ENCODE results near the gene MCTP1.

Gene MCTP1

DNA sequence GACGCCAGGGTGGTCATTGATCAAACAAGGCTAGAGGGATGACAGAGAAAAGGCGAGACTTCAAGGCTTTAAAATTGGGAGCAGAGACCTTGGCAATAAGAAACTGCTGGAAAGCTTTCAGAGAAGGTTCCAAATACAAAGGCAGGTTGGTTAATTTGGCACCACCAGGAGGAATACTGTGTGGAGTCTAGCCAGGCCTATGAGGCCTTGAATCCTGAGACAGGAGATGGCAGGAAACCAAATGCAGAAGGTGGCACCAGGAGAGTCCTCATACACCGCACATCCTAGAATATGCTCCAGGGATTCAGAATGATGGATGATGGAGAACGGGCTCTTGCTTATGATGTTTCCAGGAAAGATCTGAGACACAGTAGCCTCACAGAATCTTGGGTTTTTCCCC is 90.0 kb downstream of the MCTP1 start:
- DNase-seq = no peak
- no peaks in the 10 kb centered on the region for H3K9me3 ChIP-seq (replicated peaks; ENCODE audit: insufficient read depth, low read length)
- H3K4me1 ChIP-seq (ENCODE audit: low read length) = no peaks in the 10 kb centered on the region

DNA sequence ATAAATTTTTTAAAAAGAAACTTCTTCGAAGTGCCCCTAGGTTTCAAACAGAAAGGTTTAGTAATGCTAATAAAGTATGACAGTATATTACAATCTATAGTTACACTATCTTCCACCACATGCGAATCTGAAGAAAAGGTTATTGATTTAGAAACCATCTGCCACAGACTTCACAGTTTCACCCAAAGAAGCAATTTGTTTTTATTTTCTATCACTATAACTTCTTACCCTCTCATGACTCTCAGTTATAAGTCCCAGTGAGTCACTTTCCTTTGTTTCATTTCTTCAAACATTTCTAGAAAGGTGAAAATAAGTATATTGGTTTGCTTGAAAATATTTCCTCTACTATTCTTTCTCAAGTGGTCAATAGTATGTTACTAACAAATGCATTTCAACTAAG is 93.6 kb downstream of the MCTP1 start:
- no peak for DNase-seq
- Histone ChIP-seq H3K9me2 (replicated peaks; ENCODE audit: insufficient read depth, low read length) (no peaks in the 10 kb centered on the region), H3K4me2 (ENCODE audit: low read depth, low read length) (no peak overlapping the region), H3K79me2 (ENCODE audit: low read length) (no peaks in the 10 kb centered on the region), H4K20me1 (ENCODE audit: insufficient read depth, low read length) (no peaks in the 10 kb centered on the region), H3F3A (ENCODE audit: insufficient read depth, low read length) (no peaks in the 10 kb centered on the region), H3K9me3 (replicated peaks; ENCODE audit: insufficient read depth, low read length) (no peaks in the 10 kb centered on the region), H3K36me3 (replicated peaks; ENCODE audit: insufficient read depth, low read length) (no peaks in the 10 kb centered on the region), H3K4me1 (ENCODE audit: low read length) (no peaks in the 10 kb centered on the region), H2AFZ (ENCODE audit: low read length) (no peak overlapping the region), H3K4me3 (ENCODE audit: low read length) (no peak overlapping the region), H3K9ac (ENCODE audit: low read length) (no peak overlapping the region), H3K27me3 (replicated peaks; ENCODE audit: insufficient read depth, low read length) (no peaks in the 10 kb centered on the region), H3K27ac (ENCODE audit: low read length) (no peak overlapping the region)
- no peak for TF ChIP-seq EZH2phosphoT487 (IDR thresholded peaks at IDR 0.05; ENCODE audit: low read length)
- TF ChIP-seq, protein P1, sequence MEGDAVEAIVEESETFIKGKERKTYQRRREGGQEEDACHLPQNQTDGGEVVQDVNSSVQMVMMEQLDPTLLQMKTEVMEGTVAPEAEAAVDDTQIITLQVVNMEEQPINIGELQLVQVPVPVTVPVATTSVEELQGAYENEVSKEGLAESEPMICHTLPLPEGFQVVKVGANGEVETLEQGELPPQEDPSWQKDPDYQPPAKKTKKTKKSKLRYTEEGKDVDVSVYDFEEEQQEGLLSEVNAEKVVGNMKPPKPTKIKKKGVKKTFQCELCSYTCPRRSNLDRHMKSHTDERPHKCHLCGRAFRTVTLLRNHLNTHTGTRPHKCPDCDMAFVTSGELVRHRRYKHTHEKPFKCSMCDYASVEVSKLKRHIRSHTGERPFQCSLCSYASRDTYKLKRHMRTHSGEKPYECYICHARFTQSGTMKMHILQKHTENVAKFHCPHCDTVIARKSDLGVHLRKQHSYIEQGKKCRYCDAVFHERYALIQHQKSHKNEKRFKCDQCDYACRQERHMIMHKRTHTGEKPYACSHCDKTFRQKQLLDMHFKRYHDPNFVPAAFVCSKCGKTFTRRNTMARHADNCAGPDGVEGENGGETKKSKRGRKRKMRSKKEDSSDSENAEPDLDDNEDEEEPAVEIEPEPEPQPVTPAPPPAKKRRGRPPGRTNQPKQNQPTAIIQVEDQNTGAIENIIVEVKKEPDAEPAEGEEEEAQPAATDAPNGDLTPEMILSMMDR (IDR thresholded peaks at IDR 0.05; ENCODE audit: low read length) = no peak
- TF ChIP-seq EZH2 (optimal IDR thresholded peaks at IDR 0.05; ENCODE audit: low read depth, low read length) = no peak

More for the DNA sequence above, 90.0 kb downstream of the MCTP1 start:
- H3K27ac ChIP-seq (ENCODE audit: low read length) = no peak overlapping the region
- H4K20me1 ChIP-seq (ENCODE audit: insufficient read depth, low read length) = no peaks in the 10 kb centered on the region
- H2AFZ ChIP-seq (ENCODE audit: low read length) = no peak overlapping the region
- H3K36me3 ChIP-seq (replicated peaks; ENCODE audit: insufficient read depth, low read length) = no peaks in the 10 kb centered on the region
- H3K9me2 ChIP-seq (replicated peaks; ENCODE audit: insufficient read depth, low read length) = no peaks in the 10 kb centered on the region
- H3K79me2 ChIP-seq (ENCODE audit: low read length) = no peaks in the 10 kb centered on the region
- H3K9ac ChIP-seq (ENCODE audit: low read length) = no peak overlapping the region
- no peak for TF ChIP-seq EZH2phosphoT487 (IDR thresholded peaks at IDR 0.05; ENCODE audit: low read length)
- TF ChIP-seq, protein P1 (IDR thresholded peaks at IDR 0.05; ENCODE audit: low read length) = no peak
- no peak for TF ChIP-seq EZH2 (optimal IDR thresholded peaks at IDR 0.05; ENCODE audit: low read depth, low read length)
- no peak overlapping the region for H3K4me2 ChIP-seq (ENCODE audit: low read depth, low read length)
- H3K4me3 ChIP-seq (ENCODE audit: low read length) = no peak overlapping the region
- H3K27me3 ChIP-seq (replicated peaks; ENCODE audit: insufficient read depth, low read length) = no peaks in the 10 kb centered on the region
- H3F3A ChIP-seq (ENCODE audit: insufficient read depth, low read length) = no peaks in the 10 kb centered on the region

DNA sequence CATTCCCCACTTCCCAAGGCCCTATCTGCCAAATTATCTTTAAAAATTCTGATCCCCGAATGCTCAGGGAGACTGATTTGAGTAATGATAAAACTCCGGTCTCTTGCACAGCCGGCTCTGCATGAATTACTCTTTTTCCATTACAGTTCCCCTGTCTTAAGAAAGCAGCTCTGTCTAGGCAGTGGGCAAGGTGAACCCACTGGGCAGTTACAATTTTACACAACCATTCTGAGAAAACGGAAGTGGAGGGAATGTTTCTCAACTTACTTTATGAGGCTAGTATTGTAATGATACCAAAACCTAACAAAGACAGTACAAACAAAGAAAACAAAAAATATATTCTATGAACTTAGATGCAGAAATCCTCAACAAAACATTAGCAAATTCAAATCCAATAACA is 100.0 kb downstream of the MCTP1 start:
- Histone ChIP-seq H3K36me3 (replicated peaks; ENCODE audit: insufficient read depth, low read length) (no peaks in the 10 kb centered on the region), H3K4me2 (ENCODE audit: low read depth, low read length) (no peak overlapping the region), H3K9me2 (replicated peaks; ENCODE audit: insufficient read depth, low read length) (no peaks in the 10 kb centered on the region), H3K4me1 (ENCODE audit: low read length) (no peaks in the 10 kb centered on the region), H3K9me3 (replicated peaks; ENCODE audit: insufficient read depth, low read length) (no peaks in the 10 kb centered on the region), H3F3A (ENCODE audit: insufficient read depth, low read length) (no peaks in the 10 kb centered on the region), H3K9ac (ENCODE audit: low read length) (no peak overlapping the region), H4K20me1 (ENCODE audit: insufficient read depth, low read length) (no peaks in the 10 kb centered on the region), H2AFZ (ENCODE audit: low read length) (no peak overlapping the region), H3K27ac (ENCODE audit: low read length) (no peak overlapping the region), H3K27me3 (replicated peaks; ENCODE audit: insufficient read depth, low read length) (no peaks in the 10 kb centered on the region), H3K79me2 (ENCODE audit: low read length) (no peaks in the 10 kb centered on the region), H3K4me3 (ENCODE audit: low read length) (no peak overlapping the region)
- no peak for TF ChIP-seq EZH2phosphoT487 (IDR thresholded peaks at IDR 0.05; ENCODE audit: low read length)
- TF ChIP-seq, protein P1 (IDR thresholded peaks at IDR 0.05; ENCODE audit: low read length) = no peak
- TF ChIP-seq EZH2 (optimal IDR thresholded peaks at IDR 0.05; ENCODE audit: low read depth, low read length) = no peak
- no peak for DNase-seq

All from MM.1S (cell line).